ENCODE measurements around the gene CYYR1. TPM values are rescaled to one million over a fixed set of nuclear protein-coding genes. Genes with fewer than 3 reads are reported as not detected.

CYYR1 gene
- total RNA-seq (23.8 and 25.7 TPM in 2 replicates), polyA plus RNA-seq (10.3 and 13.2 TPM in 2 replicates), polyA minus RNA-seq (28.0 and 29.7 TPM in 2 replicates), Bru-seq, nascent RNA (percentile 71 among the genes with signal in this experiment), BruChase-seq, experiment 1, labeled RNA remaining after a 6-hour chase (percentile 67 among the genes with signal in this experiment), BruChase-seq, experiment 2, labeled RNA remaining after a 2-hour chase (percentile 59 among the genes with signal in this experiment)
- polyA plus RNA-seq (2011; cell fraction: cytosol; rRNA removed): 8.1 and 10.5 TPM in 2 replicates
- polyA plus RNA-seq (2011; cell fraction: nucleus; rRNA removed): 7.2 and 7.5 TPM in 2 replicates
- polyA plus RNA-seq (2012): 7.0 and 11.7 TPM in 2 replicates
- not detected for polyA minus RNA-seq (2011; cell fraction: cytosol; rRNA and poly(A)+ RNA removed)
- 28.7 and 30.3 TPM in 2 replicates for polyA minus RNA-seq (2011; cell fraction: nucleus; rRNA and poly(A)+ RNA removed)
- long read RNA-seq, transcript CYYR1-201 (4 exons, 3,101 nt): major isoform, 54 of 128 reads
- long read RNA-seq, partial matches to known transcripts: 15 of 128 reads
- long read RNA-seq, other reads (novel, unspliced or antisense): 57 of 128 reads

GRCh38 chr21:26572702-26573381, at the start of gene CYYR1:
Gene CYYR1 (minus strand): TSS chr21:26573286. CDS start chr21:26572940, 346 bp downstream.
- DNase-seq (ENCODE audit: low read depth, low spot score): peak; percentile 62
- no peaks in the 10 kb centered on the region for H4K20me1 ChIP-seq (replicated peaks; ENCODE audit: control insufficient read depth, extremely low read depth, insufficient read depth, low read length)
- peak within 1 kb of the TSS; percentile 72 to 83 (median 74) for H3K4me3 ChIP-seq (replicated peaks in 1 of 3; ENCODE audit: insufficient read depth in 1 of 3, low read depth in 1 of 3, low read length in 3 of 3)
- no peaks in the 10 kb centered on the region for H3K36me3 ChIP-seq (ENCODE audit: control insufficient read depth in 2 of 2, extremely low read depth in 1 of 2, insufficient read depth in 2 of 2, low read length in 2 of 2)
- no peaks in the 10 kb centered on the region for H3K9me3 ChIP-seq (replicated peaks; ENCODE audit: control insufficient read depth, insufficient read depth, low read length)
- peak within 1 kb of the TSS; percentile 66 for H3K9ac ChIP-seq (replicated peaks; ENCODE audit: extremely low read depth, insufficient read depth, low read length)
- intact Hi-C loops (cut with micrococcal nuclease): loop anchor here (2.0 to 5.0 kb wide), 3 partner anchors 402 to 691 kb away; partner anchors contain the start of gene APP
- TF ChIP-seq, protein P1, sequence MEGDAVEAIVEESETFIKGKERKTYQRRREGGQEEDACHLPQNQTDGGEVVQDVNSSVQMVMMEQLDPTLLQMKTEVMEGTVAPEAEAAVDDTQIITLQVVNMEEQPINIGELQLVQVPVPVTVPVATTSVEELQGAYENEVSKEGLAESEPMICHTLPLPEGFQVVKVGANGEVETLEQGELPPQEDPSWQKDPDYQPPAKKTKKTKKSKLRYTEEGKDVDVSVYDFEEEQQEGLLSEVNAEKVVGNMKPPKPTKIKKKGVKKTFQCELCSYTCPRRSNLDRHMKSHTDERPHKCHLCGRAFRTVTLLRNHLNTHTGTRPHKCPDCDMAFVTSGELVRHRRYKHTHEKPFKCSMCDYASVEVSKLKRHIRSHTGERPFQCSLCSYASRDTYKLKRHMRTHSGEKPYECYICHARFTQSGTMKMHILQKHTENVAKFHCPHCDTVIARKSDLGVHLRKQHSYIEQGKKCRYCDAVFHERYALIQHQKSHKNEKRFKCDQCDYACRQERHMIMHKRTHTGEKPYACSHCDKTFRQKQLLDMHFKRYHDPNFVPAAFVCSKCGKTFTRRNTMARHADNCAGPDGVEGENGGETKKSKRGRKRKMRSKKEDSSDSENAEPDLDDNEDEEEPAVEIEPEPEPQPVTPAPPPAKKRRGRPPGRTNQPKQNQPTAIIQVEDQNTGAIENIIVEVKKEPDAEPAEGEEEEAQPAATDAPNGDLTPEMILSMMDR (IDR thresholded peaks at IDR 0.05; ENCODE audit: extremely low read depth in 1 of 2, insufficient read depth in 1 of 2, low read depth in 1 of 2, low read length in 2 of 2): no peak
- TF ChIP-seq, protein P2, sequence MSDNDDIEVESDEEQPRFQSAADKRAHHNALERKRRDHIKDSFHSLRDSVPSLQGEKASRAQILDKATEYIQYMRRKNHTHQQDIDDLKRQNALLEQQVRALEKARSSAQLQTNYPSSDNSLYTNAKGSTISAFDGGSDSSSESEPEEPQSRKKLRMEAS (IDR thresholded peaks at IDR 0.05; ENCODE audit: insufficient read depth, insufficient read length): no peak
- no peak for TF ChIP-seq JUN (IDR thresholded peaks at IDR 0.05; ENCODE audit: borderline replicate concordance, insufficient read depth, insufficient read length, low read depth)
- ChIA-PET CTCF (interaction anchor here (0.7 to 2.3 kb wide), 4 partner anchors 11 to 771 kb away, joined by 3 to 12 read pairs (median 4); no protein-coding TSS in a partner anchor), POLR2A (interaction anchor here (1.3 kb wide), 1 partner anchor 26 kb away, joined by 3 read pairs; no protein-coding TSS in a partner anchor)
- no TSS peak for BruUV-seq (replicated peaks)
- H3K4me2 ChIP-seq (ENCODE audit: insufficient read depth, low read length): peak within 1 kb of the TSS; percentile 79
- H2AFZ ChIP-seq (ENCODE audit: low read depth, low read length): peak within 1 kb of the TSS; percentile 77
- peaks cover 29% of the 10 kb centered on the region for H3K4me1 ChIP-seq (ENCODE audit: control insufficient read depth, extremely low read depth, insufficient read depth, low read length)
- dilution Hi-C loops (cut with MboI; ENCODE audit: extremely low pct_ligation_motif_present, low sequenced_read_pairs): no loop called here
- no peaks in the 10 kb centered on the region for H3K9me1 ChIP-seq (replicated peaks; ENCODE audit: control insufficient read depth, extremely low read depth, insufficient read depth, low read length)
- peaks cover 10% of the 10 kb centered on the region for H3K79me2 ChIP-seq (ENCODE audit: control insufficient read depth, insufficient read depth, low read length)
- peak within 1 kb of the TSS; percentile 42 for H3K27ac ChIP-seq (ENCODE audit: insufficient read depth, low read depth, low read length)
- FAIRE-seq: no peak
- no peaks in the 10 kb centered on the region for H3K27me3 ChIP-seq (ENCODE audit: control insufficient read depth in 2 of 2, insufficient read depth in 2 of 2, low read length in 2 of 2)

Measured in endothelial cell of umbilical vein (primary cell).